ENCODE measurements around the gene HSPA12B.

DNA sequence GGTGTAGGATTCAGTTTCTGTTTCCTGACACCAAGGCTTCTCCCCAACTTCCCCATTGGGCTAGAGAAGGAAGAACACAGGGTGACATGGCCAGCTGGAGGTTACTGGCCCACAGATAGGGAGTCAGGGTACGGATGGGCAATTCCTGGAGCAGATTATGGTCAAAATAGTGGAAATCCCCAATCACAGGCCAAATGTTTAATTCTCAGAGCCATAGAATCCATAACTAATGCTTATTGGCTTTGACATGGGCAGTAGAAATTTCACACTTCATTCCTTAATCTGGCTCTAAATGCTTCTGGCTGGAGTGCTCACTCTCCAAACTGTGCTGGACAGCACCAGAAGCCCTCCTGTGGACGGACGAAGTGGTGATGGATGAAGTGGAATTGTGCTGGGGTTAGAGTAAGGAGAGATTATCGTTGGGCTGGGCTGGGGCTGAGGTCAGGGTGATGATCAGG is 21.0 kb upstream of the HSPA12B start:
- TF ChIP-seq, protein P1, sequence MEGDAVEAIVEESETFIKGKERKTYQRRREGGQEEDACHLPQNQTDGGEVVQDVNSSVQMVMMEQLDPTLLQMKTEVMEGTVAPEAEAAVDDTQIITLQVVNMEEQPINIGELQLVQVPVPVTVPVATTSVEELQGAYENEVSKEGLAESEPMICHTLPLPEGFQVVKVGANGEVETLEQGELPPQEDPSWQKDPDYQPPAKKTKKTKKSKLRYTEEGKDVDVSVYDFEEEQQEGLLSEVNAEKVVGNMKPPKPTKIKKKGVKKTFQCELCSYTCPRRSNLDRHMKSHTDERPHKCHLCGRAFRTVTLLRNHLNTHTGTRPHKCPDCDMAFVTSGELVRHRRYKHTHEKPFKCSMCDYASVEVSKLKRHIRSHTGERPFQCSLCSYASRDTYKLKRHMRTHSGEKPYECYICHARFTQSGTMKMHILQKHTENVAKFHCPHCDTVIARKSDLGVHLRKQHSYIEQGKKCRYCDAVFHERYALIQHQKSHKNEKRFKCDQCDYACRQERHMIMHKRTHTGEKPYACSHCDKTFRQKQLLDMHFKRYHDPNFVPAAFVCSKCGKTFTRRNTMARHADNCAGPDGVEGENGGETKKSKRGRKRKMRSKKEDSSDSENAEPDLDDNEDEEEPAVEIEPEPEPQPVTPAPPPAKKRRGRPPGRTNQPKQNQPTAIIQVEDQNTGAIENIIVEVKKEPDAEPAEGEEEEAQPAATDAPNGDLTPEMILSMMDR (IDR thresholded peaks at IDR 0.05), result no peak
- TF ChIP-seq POLR2A (IDR thresholded peaks at IDR 0.05), result no peak
- TF ChIP-seq POLR2AphosphoS5 (IDR thresholded peaks at IDR 0.05), result no peak

Data from prostate gland (tissue), 2 donors.